Measurements from ENCODE around the gene RADX.
"Not testable (repeated sequence)": the region's sequence is repeated elsewhere in the genome, so short reads cannot be mapped to it uniquely, and the experiment has no call there.

RADX gene

DNA sequence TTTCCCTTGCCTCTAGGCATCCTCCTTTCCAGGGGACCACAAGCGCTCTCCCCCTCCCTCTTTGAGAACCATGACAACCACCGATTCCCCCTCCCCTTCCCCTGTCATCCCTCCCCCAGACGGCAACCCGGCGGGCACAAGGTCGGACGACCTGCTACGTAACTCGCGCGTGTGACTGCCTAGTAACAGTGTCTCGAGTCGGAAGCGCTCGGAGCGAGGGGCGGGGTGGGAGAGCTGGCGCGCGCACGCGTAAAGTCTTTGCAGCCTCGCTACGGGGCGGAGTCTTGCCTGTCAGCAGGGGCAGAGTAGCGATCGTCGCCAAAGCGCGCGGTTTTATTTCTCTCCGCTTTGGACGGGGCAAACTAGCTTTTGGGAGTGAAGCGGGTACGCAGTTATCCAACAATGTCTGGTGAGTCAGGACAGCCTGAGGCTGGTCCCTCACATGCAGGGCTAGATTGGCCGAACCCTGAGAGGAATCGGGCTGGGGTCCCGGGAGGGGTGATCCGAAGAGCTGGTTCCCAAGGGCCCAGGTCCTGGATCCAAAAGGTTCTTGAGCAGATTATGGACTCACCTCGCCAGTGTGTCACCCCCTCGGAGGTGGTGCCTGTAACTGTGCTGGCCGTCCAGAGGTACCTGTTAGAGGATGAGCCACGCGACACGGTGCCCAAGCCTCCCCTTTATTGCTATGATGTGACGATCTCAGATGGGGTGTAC, at the start of gene RADX:
Gene RADX (plus strand): TSS at position 300 of the 714 bp plus-strand sequence. CDS start 103 bp downstream, at position 403.
- DNase-seq, result peak; percentile 73

- DNase-seq, result no peak
Observed at GRCh38 chrX:106564986-106565385, 46.8 kb upstream of the RADX start.

- DNase-seq, result no peak
Observed at GRCh38 chrX:106566362-106566761, 45.4 kb upstream of the RADX start.

DNA sequence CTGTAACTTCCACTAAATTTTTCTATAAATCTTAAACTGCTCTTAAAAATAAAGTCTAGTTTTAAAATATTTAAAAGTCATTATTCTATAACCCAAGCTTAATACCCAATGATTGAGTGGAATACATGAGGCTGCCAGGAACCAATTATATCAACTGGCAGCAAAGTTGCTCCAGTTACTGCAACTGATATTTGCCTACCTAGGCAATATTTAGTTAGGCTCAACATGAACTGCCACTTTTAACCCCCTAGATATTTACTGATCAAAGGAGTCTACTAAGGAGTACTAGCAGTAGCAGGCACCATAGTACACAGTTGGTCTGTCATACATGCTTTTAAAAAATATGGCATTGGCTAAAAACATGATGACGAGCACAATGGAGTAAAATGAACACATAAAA, 29.9 kb upstream of the RADX start:
- no peak for DNase-seq

GRCh38 chrX:106585478-106585877, 26.3 kb upstream of the RADX start:
- DNase-seq, result no peak

DNA sequence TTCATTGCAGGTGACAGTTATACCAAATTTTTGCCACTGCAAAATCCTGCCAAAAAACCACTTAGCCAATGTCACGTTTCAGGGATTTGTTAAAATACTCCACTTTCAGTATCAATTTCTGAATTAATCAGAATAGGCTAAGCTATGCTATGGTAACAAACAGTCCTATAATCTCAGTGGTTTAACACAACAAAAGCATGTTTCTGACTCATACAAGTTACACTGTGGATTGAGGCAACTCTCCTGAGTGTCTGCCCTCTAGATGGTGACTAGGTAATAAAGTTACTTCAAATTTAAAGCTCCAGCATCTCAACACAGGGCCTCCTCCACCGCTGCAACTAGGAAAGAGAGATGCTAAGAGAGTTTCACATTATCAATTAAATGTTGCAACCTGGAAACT, 23.0 kb upstream of the RADX start:
- no peak for DNase-seq

- DNase-seq, result no peak
Observed at GRCh38 chrX:106599411-106599810, 12.4 kb upstream of the RADX start.

GRCh38 chrX:106606571-106606970, 5.2 kb upstream of the RADX start:
- no peak for DNase-seq

- no peak for DNase-seq
Observed at GRCh38 chrX:106608016-106608415, 3.8 kb upstream of the RADX start.

DNA sequence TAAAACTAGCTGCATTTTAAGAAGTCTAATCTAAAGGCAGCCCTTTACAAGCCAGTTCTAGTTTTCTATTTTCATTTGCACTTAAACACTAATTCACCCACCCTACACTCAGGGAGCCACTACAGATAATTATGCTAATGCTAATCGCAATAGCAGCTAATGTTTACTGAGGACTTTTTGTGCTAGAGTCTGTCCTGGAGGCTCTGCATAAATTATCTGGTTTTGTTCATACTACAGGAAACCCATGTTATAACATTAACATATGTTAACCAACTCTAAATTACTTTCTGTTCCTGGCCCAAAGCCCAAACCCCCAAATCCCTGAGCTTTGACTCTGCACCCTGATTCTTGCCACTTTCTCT, 480 bp upstream of the RADX start:
- DNase-seq, result no peak

- no peak for DNase-seq
Observed at GRCh38 chrX:106612393-106612763, 600 bp downstream of the RADX start.

DNA sequence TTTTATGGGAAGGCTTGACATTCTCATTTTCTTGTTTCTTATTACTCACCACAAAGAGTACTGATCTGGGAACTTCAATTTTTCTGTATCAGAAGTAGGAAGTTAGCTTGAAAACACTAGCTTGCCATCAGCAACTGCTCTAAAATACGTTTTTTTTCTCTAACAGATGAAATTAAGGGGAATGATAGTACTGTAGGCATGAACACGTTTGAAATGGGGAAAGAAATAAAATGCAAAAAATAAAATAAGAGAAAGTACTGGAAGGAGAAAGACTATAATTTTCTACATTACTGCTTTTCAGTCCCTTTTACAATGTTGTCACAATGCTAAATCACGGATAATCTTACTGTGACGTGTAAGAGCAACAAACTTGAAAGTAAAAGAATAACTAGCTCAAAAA, 1.5 kb downstream of the RADX start:
- no peak for DNase-seq

- DNase-seq, result no peak
Observed at GRCh38 chrX:106615041-106615440, 3.3 kb downstream of the RADX start.

DNA sequence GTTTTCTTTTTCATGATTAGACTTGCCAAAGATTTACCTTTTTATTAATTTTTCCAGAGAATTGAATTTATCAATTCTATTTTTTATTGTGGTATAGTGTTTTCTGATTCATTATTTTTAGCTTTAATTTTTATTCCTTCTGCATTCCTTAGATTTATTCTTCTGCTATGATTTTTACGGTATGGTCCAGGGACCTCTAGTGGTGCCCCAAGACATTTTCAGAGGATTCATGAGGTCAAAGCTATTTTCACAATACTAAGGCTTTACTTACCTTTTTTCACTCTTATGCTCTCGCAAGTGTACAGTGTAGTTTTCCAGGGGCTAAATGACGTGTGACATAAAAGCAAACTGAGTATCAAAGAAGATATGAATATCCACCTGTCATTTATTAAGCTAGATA, 8.0 kb downstream of the RADX start:
- DNase-seq, result no peak

DNA sequence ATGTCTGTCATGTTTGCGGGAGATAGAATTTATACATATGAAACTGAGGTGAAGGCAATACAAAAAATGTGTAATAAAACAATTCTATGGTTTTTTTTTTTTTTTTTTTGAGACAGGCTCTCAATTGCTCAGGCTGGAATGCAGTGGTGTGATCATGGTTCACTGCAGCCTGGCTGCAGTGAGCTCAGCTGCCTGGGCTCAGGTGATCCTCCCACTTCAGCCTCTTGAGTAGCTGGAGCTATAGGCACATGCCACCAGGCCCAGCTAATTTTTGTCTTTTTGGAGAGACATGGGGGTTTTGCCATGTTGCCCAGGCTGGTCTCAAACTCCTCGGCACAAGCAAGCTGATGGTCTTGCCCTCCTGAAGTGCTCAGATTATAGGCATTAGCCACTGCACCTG, 10.1 kb downstream of the RADX start:
- no peak for DNase-seq

DNA sequence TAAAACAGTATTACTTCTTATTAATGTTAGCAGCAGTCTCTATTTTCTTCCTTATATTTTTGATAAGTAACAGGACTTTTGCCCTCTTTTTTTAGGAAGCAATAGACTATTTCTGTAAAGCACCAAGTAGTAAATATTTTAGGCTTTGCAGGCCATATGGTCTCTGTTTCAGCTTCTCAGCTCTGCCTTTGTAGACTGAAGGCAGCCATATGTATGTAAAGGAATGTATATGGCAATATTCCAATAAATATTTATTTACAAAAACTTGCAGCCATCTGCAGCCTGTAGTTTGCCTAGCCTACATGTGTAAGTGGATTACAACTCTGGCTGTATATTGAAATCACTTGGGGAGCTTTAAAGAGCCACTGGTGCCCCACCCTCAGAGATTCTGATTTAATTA, 15.0 kb downstream of the RADX start:
- DNase-seq, result no peak

GRCh38 chrX:106631615-106632014, 19.8 kb downstream of the RADX start:
- no peak for DNase-seq

DNA sequence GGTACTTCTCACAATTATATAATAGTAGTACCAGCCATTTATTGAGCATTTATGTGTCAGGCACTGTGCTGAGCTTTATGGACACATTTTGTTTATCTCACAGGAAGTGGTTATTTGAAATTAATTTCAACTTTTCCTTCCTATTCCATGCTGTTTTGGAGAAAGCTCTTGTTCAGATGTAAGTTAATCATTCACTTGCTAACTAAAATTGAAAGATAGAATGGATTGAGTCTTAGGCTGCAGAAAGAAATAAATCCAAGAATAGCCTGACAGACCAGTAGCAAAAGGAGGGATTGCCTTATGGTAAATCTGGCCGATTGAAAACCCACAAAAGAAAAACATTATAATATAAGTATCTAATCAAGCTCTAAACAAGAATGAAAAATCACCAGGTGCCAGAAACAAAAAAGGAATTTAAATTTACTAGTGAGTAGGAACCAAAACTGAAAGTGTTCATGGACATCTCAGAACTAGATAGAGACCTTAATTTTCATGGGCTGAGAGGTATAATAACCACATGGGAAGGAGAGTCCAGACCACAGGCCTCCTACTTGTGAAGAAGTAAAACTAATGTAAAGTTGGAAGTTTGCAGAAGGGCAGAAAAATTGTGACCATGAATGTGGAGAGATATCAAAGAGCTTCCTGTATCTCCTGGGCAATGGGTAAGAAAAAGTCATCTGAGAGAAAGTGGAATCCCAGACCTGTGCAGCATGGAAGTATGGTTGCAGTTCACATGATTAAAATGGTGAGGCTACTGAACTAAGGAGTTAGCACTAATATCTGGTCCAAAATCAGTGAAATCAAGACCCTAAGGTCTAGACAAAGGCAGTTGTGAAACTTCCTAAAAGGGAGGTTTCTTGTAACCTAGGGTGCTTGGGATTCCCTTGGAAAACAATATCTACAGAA, 38.0 kb downstream of the RADX start:
- DNase-seq, result no peak

GRCh38 chrX:106653625-106654024, 41.8 kb downstream of the RADX start:
- not testable (repeated sequence) for DNase-seq

DNA sequence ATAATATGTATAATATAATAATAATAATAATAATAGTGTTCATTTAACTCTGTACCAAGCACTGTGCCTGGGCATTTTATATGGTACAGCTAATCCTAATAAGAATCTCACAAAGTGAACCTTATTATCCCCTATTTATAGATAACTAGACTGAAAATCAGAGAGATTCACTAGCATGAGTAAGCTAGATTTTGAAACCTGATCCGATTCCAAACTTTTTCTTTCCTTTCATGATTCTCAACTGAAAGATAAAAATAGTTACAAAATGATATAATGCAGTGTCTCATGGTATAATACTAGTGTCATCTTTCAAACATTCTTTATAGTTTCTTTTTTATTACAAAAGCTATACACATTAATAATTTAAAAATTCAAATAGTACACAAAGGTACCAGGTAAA, 58.9 kb downstream of the RADX start:
- DNase-seq, result no peak

GRCh38 chrX:106672527-106672926, 60.7 kb downstream of the RADX start:
- DNase-seq, result no peak

DNA sequence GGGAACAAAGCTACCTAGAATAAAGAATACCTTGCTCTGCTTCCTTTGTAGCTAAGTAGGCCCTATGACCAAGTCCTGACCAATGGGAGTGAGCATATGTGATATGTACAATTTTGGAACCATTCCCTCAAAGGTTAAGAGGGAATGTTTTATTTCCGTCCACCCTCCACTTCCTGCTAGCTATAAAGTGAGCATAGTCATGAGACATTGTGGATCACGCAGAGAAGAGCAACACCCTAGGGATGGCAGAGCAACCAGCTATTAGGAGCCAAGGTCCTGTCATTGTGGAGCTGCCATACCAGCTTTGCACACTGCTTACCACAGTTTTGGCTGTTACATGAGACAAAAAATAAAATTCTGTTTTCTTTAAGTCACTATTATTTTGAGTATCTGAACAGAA, 68.9 kb downstream of the RADX start:
- no peak for DNase-seq

- DNase-seq, result no peak
Observed at GRCh38 chrX:106684207-106684606, 72.4 kb downstream of the RADX start.

- no peak for DNase-seq
Observed at GRCh38 chrX:106692425-106693065, 80.8 kb downstream of the RADX start.

Measured in activated CD4-positive, CD25-positive, alpha-beta regulatory T cell treated with anti-CD3 and anti-CD28 coated beads, Interleukin-2, amount 50 U/mL, for 72 hours (primary cell).